DND-41 (cell line): ENCODE results near the gene FAAP24.
"Not testable (repeated sequence)": the region's sequence is repeated elsewhere in the genome, so short reads cannot be mapped to it uniquely, and the experiment has no call there.

Source experiments
- ATAC-seq: fragments of 200-7000 bp; cut with Tn5 transposase; 3 replicates; pipeline ENCODE4 v1.9.1; 2021; ENCODE audit warnings: low read depth; ENCODE audit not compliant: insufficient read depth
- DNase-seq: peaks from one replicate; pipeline ENCODE4 v3.0.0-alpha.2; 2020
- H2AFZ ChIP-seq: 2 replicates; pipeline ENCODE4 v1.6.0; 2012; ENCODE audit warnings: low read depth, low read length
- H3K27ac ChIP-seq: 2 replicates; pipeline ENCODE4 v1.5.1; 2012; ENCODE audit warnings: low read length, inconsistent platforms
- H3K27me3 ChIP-seq: fragments of 200-600 bp; sonication (generic); 2 replicates; pipeline ENCODE4 v1.6.0; 2012; ENCODE audit warnings: low read length, mild to moderate bottlenecking, inconsistent platforms; ENCODE audit not compliant: insufficient read depth, poor library complexity
- H3K36me3 ChIP-seq: 2 replicates; pipeline ENCODE4 v1.5.1; 2012; ENCODE audit warnings: low read length, inconsistent platforms; ENCODE audit not compliant: insufficient read depth
- H3K4me1 ChIP-seq: 2 replicates; pipeline ENCODE4 v1.5.1; 2012; ENCODE audit warnings: mild to moderate bottlenecking, low read length; ENCODE audit not compliant: insufficient read depth
- H3K4me2 ChIP-seq: 2 replicates; pipeline ENCODE4 v1.6.0; 2012; ENCODE audit warnings: mild to moderate bottlenecking, moderate library complexity, low read length, inconsistent platforms; ENCODE audit not compliant: insufficient read depth
- H3K4me3 ChIP-seq, 2 experiments: fragments of 200-600 bp in 1 of 2; shearing (Covaris generic) in 1 of 2; 2 replicates each; pipeline ENCODE4 v1.5.1; 2012 to 2016; ENCODE audit warnings: inconsistent platforms in 2 of 2, low read length in 2 of 2, mild to moderate bottlenecking in 2 of 2, low read depth in 1 of 2, moderate library complexity in 1 of 2
- H3K79me2 ChIP-seq: 2 replicates; pipeline ENCODE4 v1.6.0; 2012; ENCODE audit warnings: low read length, inconsistent platforms; ENCODE audit not compliant: insufficient read depth
- H3K9ac ChIP-seq: 2 replicates; pipeline ENCODE4 v1.6.0; 2012; ENCODE audit warnings: low read depth, mild to moderate bottlenecking, inconsistent platforms, low read length, moderate library complexity
- H3K9me3 ChIP-seq: 2 replicates; pipeline ENCODE4 v1.5.1; 2012; ENCODE audit warnings: low read length, moderate library complexity, mild to moderate bottlenecking, inconsistent platforms; ENCODE audit not compliant: insufficient read depth, severe bottlenecking
- H4K20me1 ChIP-seq: 2 replicates; pipeline ENCODE4 v1.6.0; 2012; ENCODE audit warnings: low read length; ENCODE audit not compliant: insufficient read depth
- CTCF ChIP-seq: IDR thresholded peaks from 2 replicates; pipeline ENCODE4 v1.5.1; 2012; ENCODE audit warnings: borderline replicate concordance, low read length, moderate library complexity, mild to moderate bottlenecking; ENCODE audit not compliant: poor library complexity, severe bottlenecking; ENCODE audit errors: extremely low read depth
- EZH2 ChIP-seq: IDR thresholded peaks from 3 replicates; pipeline ENCODE4 v1.6.1; 2012; ENCODE audit warnings: borderline replicate concordance, low read depth, mild to moderate bottlenecking, moderate library complexity, low read length, inconsistent platforms; ENCODE audit not compliant: severe bottlenecking

Gene FAAP24

DNA sequence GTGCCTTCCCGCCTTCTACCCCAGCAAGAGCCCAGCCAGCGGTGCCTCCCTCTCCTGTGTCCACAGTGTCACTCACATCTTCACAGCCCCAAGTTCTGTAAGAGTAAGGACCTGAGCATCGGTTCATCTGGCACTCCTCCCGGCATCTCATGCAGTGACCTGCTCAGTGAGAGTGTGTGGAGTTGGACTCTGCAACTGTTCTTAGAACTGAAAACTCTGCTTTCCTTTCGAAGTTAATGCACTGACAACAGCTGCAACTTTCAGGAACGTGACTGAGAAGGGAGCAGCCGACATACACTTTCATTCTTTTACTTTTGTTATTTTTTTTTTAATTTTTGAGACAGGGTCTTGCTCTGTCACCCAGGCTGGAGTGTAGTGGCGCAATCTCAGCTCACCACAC is 41.5 kb upstream of the FAAP24 start:
- Histone ChIP-seq H3K9ac (no peak overlapping the region), H3K79me2 (no peaks in the 10 kb centered on the region), H3K36me3 (peaks cover 45% of the 10 kb centered on the region), H3K4me1 (no peaks in the 10 kb centered on the region), H3K4me2 (no peak overlapping the region), H3K27ac (no peak overlapping the region), H4K20me1 (no peaks in the 10 kb centered on the region; the same call in 1 of the 2 replicates), H3K27me3 (no peaks in the 10 kb centered on the region), H3K4me3 (no peak overlapping the region), H2AFZ (no peak overlapping the region), H3K9me3 (peaks cover 5% of the 10 kb centered on the region)
- no peak for TF ChIP-seq CTCF
- no peak for TF ChIP-seq EZH2
- DNase-seq: no peak
- no peak for ATAC-seq

DNA sequence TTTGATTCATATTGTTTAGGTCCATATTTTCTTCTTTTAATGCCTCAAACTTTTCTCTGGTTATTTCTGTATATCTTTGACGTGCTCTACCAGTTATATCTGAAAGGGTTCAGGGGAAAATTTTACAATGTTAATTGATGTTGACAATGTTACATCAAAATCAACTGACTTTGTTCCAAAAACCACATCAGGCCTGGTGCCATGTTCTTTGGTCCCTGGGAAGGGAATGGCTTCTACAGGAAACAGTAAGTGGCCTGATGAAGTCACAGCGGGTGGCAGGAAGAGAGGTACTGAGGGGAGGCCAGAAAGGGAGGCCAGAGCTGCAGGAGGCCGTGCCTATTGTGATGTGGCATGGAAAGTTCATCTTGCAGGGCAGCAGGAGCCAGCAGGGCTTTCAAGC is 38.5 kb upstream of the FAAP24 start:
- Histone ChIP-seq H2AFZ (no peak overlapping the region), H3K27me3 (no peaks in the 10 kb centered on the region), H3K9me3 (no peaks in the 10 kb centered on the region), H3K27ac (no peak overlapping the region), H3K4me1 (no peaks in the 10 kb centered on the region), H3K9ac (no peak overlapping the region), H3K36me3 (peaks cover 57% of the 10 kb centered on the region), H3K4me3 (no peak overlapping the region), H3K4me2 (no peak overlapping the region), H3K79me2 (no peaks in the 10 kb centered on the region), H4K20me1 (no peaks in the 10 kb centered on the region; the same call in 1 of the 2 replicates)
- DNase-seq (no peak), ATAC-seq (no peak)
- no peak for TF ChIP-seq EZH2
- TF ChIP-seq CTCF: no peak

DNA sequence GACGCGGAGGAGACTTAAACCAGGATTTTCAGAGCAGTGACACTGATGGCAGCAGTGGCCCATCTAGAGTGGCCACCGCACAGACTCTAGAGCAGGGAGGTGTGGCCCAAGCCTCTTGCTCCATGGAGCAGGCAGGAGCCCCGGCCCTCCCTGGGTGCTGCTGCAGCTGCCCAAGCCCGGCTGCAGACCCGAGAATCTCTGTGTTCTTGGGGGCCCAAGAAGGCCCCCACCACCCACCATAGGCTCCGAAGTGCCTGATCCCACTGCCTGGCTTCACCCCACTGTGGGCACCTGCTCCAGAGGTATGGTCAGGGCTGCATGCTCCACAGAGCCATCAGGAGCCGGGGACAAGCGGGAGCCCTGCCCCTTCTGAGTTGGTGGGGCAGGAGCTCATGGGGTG is 36.4 kb upstream of the FAAP24 start:
- no peaks in the 10 kb centered on the region; the same call in 1 of the 2 replicates for H4K20me1 ChIP-seq
- ATAC-seq (no peak), DNase-seq (no peak)
- no peak overlapping the region for H3K4me3 ChIP-seq
- peaks cover 41% of the 10 kb centered on the region for H3K36me3 ChIP-seq
- no peaks in the 10 kb centered on the region for H3K79me2 ChIP-seq
- no peak overlapping the region for H3K9ac ChIP-seq
- no peaks in the 10 kb centered on the region for H3K4me1 ChIP-seq
- H3K27ac ChIP-seq: no peak overlapping the region
- H3K27me3 ChIP-seq: no peaks in the 10 kb centered on the region
- H2AFZ ChIP-seq: no peak overlapping the region
- no peak overlapping the region for H3K4me2 ChIP-seq
- no peaks in the 10 kb centered on the region for H3K9me3 ChIP-seq
- TF ChIP-seq CTCF (no peak), EZH2 (no peak)

DNA sequence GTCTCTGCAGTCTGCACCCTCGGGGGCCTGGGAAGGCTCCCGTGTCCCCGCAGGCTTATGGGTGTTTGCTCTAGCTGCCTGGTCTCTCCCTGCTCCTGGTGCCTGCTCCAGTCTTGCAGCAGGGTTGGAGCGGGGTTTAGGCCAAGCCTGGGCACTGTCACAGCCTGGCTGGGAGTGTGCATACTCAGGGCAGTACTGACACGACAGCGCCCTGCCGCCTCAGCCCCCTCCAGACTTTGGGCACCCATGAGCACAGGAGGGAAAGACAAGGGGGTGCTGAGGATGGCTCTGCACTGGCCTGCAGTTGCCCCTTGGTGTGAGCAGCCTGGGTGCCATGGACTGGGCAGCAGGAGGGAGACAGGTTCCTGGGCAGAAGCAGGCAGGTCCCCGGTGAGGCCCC is 36.0 kb upstream of the FAAP24 start:
- no peak for ATAC-seq
- Histone ChIP-seq H3K79me2 (no peaks in the 10 kb centered on the region), H3K4me2 (no peak overlapping the region), H3K9ac (no peak overlapping the region), H4K20me1 (no peaks in the 10 kb centered on the region; the same call in 1 of the 2 replicates), H3K9me3 (no peaks in the 10 kb centered on the region), H3K27ac (no peak overlapping the region), H3K4me3 (no peak overlapping the region), H3K27me3 (no peaks in the 10 kb centered on the region), H3K4me1 (no peaks in the 10 kb centered on the region), H3K36me3 (peaks cover 37% of the 10 kb centered on the region), H2AFZ (no peak overlapping the region)
- DNase-seq: no peak
- no peak for TF ChIP-seq CTCF
- TF ChIP-seq EZH2: no peak

DNA sequence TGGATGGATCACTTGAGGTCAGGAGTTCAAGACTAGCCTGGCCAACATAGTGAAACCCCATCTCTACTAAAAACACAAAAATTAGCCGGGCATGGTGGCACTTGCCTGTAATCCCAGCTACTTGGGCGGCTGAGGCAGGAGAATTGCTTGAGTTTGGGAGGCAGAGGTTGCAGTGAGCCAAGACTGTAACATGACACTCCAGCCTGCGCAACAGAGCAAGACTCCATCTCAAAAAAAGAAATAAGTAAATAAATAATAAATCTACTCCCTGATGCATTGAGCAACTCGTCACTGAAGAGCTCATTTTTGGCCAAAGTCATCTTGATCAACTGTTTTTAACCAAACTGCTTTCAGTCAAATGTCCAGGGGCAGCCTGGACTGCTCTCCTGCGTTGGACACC is 30.8 kb upstream of the FAAP24 start:
- H3K4me2 ChIP-seq, H3K27me3 ChIP-seq, H3K4me3 ChIP-seq, H3K9me3 ChIP-seq, DNase-seq, H3K4me1 ChIP-seq, H3K27ac ChIP-seq, H3K9ac ChIP-seq, H4K20me1 ChIP-seq, ATAC-seq, H2AFZ ChIP-seq, H3K79me2 ChIP-seq: not testable (repeated sequence)
- H3K36me3 ChIP-seq: peaks cover 48% of the 10 kb centered on the region
